ENCODE data around the gene MMAB.

- TF ChIP-seq POLR2A (IDR thresholded peaks at IDR 0.05) (no peak), POLR2AphosphoS5 (IDR thresholded peaks at IDR 0.05) (peak; percentile 73)
Observed at GRCh38 chr12:109597795-109598427, 24.6 kb upstream of the MMAB start.
